Measurements from ENCODE around the gene WASHC4. TPM values are rescaled to one million over a fixed set of nuclear protein-coding genes. Genes with fewer than 3 reads are reported as not detected.

The WASHC4 gene
- total RNA-seq, 1 donor from 2014 or later: 52.8 TPM

- intact Hi-C loops (cut with micrococcal nuclease): no loop called here
Measured at GRCh38 chr12:105204127-105204526, 96.6 kb downstream of the WASHC4 start.

DNA sequence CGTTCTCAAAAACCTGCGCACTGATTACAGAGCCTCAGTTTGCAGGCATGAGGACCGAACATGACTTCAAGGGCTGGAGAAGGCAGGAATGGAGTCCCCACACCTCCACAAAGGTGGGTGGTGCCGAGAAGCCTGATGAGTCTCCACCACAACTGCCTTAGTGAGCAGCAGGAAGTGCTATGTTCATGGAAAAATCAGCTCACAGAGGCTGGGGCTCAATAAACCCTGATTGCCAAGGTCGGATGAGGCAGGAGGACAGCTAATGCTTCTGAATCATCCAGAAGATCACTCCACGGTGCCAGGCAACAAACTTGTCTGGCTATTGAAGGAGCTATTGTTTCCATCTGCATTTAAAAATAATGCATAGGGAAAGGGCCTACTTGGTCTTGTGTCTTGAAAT lies 97.4 kb downstream of the WASHC4 start:
- intact Hi-C loops (cut with micrococcal nuclease): no loop called here

- intact Hi-C loops (cut with micrococcal nuclease): no loop called here
Measured at GRCh38 chr12:105205322-105206048, 98.0 kb downstream of the WASHC4 start.

DNA sequence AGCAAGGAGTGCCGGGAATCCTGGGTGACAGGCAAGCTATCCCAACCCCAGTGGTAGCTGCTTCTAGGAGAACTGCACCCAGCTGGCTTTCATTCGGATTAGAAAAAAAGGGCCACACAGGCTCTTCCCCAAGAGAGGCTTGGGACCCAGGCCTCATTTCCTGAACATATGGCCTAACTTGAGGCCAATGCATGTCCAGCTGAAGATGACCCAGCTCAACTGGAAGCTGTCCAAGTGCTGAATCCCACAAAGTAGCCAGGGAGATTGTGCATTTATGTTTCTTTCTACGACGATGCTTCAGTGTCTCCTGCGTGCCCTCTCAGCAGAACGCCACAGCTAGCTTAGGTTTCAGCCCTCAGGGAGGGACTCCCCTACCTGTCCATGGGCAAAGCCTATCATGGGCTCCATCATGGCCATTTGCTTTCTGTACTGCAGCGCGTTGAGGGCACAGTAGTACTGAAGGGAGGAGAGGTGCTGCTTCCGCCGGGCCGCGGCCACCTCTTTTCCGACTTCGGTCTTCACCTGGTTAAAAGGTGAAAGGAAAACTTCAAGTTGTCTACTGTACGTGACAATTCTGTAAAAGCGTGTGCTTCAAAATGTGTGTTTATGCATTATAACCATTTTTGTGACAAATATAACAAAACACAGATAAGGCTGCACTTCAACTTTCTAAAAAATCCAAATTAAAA lies 99.3 kb downstream of the WASHC4 start:
- intact Hi-C loops (cut with micrococcal nuclease): no loop called here

DNA sequence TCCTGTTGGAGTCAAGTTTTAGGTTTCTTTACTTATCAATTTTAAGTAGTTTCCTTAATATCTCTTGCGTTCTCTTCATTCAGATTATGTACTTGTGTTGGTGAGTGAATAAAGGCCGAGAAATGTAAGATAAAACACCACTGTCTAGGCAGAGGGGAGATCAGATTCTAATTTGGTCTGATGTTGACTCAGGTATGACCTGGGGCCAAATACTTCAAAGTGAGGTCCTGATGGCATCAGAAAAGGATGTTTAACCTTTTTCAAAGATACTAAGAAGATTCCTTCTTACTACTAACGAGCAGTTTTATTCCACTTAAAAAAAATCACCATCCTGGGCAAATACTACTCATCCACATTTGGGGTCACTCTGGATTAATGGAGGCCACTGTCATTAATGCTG lies 101.6 kb downstream of the WASHC4 start:
- intact Hi-C loops (cut with micrococcal nuclease): no loop called here

GRCh38 chr12:105212438-105212837 lies 104.9 kb downstream of the WASHC4 start:
- intact Hi-C loops (cut with micrococcal nuclease): no loop called here

DNA sequence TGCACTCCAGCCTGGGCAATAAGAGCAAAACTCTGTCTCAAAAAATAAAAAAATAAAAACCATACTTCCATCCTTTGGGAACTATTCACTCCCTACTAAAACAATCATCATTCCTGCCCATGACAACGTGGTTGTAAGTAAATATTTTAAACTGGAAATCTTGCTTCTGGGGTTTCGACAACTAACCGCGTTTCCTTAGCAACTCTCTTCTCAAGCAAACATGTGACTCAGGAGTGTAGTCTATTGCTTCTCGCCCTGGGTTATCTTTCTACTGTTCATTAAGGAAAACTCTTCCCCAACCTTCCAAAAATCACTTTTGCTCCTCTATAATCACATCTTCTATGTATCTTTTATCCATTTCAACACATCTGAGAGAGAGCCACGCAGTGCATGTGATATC lies 106.6 kb downstream of the WASHC4 start:
- intact Hi-C loops (cut with micrococcal nuclease): no loop called here

GRCh38 chr12:105214670-105215375 lies 107.3 kb downstream of the WASHC4 start:
- intact Hi-C loops (cut with micrococcal nuclease): no loop called here

- intact Hi-C loops (cut with micrococcal nuclease): no loop called here
Measured at GRCh38 chr12:105218434-105218833, 110.9 kb downstream of the WASHC4 start.

Other genes starting within 250 kb of the WASHC4 start
- gene SLC41A2, start 149.4 kb upstream of the WASHC4 start, total RNA-seq: 20.0 and 22.3 TPM in 2 replicates
- 15.1 and 18.0 TPM in 2 replicates for gene NOPCHAP1, start 121.4 kb upstream of the WASHC4 start, total RNA-seq
- gene ALDH1L2, start 23.3 kb upstream of the WASHC4 start, total RNA-seq: 0.78 and 1.2 TPM in 2 replicates
- 25.4 and 26.0 TPM in 2 replicates for gene APPL2, start 128.4 kb downstream of the WASHC4 start, total RNA-seq
- gene C12orf75, start 223.0 kb downstream of the WASHC4 start, total RNA-seq: 183 and 191 TPM in 2 replicates

Measured in T-helper 1 cell treated with Interleukin-12 subunit alpha and Interleukin-12 subunit beta and Interleukin-4 antibody, amounts not matched to agents 30 ng/mL and 1 ng/mL, for 36 hours (primary cell).